Measurements from ENCODE around the gene SHISA4. TPM values are rescaled to one million over a fixed set of nuclear protein-coding genes. Genes with fewer than 3 reads are reported as not detected.

The SHISA4 gene
- total RNA-seq, 2 experiments from 2014 or later: 0.27 to 0.59 TPM

GRCh38 chr1:201918343-201918742, 29.6 kb downstream of the SHISA4 start:
- Mint-ChIP-seq H3K4me3 (no peak overlapping the region), H3K36me3 (no peaks in the 10 kb centered on the region), H3K9me3 (no peaks in the 10 kb centered on the region), H3K4me1 (ENCODE audit: low read depth) (peaks cover 2% of the 10 kb centered on the region), H3K27ac (no peak overlapping the region), H3K27me3 (peaks cover 14% of the 10 kb centered on the region)
- ChIA-PET POLR2A (interaction anchor here (0.7 kb wide), 1 partner anchor 34 kb away, joined by 4 read pairs; no protein-coding TSS in a partner anchor), CTCF (no interaction called here)
- no peak for DNase-seq
- intact Hi-C loops (cut with micrococcal nuclease): no loop called here

DNA sequence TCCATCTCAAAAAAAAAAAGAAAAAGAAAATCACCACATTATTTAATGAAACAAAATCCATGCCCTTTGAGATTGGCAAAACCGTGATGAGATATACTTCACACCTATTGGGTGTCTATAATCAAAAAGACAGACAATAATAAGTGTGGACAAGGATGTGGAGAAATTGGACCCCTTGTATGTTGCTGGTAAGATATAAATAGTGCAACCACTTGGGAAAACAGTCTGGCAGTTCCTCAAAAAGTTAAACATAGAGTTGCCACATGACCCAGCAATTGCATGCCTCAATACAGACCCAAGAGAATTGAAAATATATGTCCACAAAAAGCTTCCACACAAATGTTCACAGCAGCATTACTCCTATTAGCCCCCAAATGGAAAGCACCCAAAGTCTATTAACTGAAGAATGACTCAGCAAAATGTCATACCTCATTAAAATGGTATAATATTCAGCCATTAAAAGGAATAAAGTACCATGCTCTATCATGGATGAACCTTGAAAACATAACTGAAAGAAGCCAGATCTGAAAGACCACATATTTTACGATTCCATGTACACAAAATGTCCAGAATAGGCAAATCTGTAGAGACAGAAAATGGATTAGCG, 33.4 kb downstream of the SHISA4 start:
- peaks cover 1% of the 10 kb centered on the region for H3K27me3 Mint-ChIP-seq
- no peaks in the 10 kb centered on the region for H3K36me3 Mint-ChIP-seq
- ChIA-PET CTCF (interaction anchor here (1.6 kb wide), 1 partner anchor 26 kb away, joined by 3 read pairs; no protein-coding TSS in a partner anchor), POLR2A (no interaction called here)
- no peaks in the 10 kb centered on the region for H3K4me1 Mint-ChIP-seq (ENCODE audit: low read depth)
- DNase-seq: no peak
- H3K9me3 Mint-ChIP-seq: no peaks in the 10 kb centered on the region
- H3K4me3 Mint-ChIP-seq: no peak overlapping the region
- intact Hi-C loops (cut with micrococcal nuclease): no loop called here
- H3K27ac Mint-ChIP-seq: no peak overlapping the region

DNA sequence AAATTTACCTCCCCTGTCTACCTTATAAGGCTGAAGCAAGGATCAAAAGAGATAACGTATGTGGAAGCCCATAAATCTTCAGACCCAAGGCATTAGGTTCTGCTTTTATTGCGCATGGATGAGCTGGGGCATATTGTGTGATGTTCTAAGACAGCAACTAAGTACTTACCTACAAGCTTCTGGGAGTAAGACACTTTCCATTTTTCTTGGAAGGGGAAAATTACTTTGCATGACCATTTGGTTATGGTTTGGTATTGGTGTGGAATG, 36.5 kb downstream of the SHISA4 start:
- intact Hi-C loops (cut with micrococcal nuclease): no loop called here
- no peak overlapping the region for H3K4me3 Mint-ChIP-seq
- POLR2A ChIA-PET: no interaction called here
- no peaks in the 10 kb centered on the region for H3K9me3 Mint-ChIP-seq
- no peak overlapping the region for H3K27ac Mint-ChIP-seq
- CTCF ChIA-PET: interaction anchor here (0.6 kb wide), 1 partner anchor 87 kb away, joined by 5 read pairs; no protein-coding TSS in a partner anchor
- no peaks in the 10 kb centered on the region for H3K36me3 Mint-ChIP-seq
- H3K27me3 Mint-ChIP-seq: peaks cover 1% of the 10 kb centered on the region
- H3K4me1 Mint-ChIP-seq (ENCODE audit: low read depth): no peaks in the 10 kb centered on the region
- no peak for DNase-seq

GRCh38 chr1:201925981-201926645, 37.4 kb downstream of the SHISA4 start:
- intact Hi-C loops (cut with micrococcal nuclease): no loop called here
- Mint-ChIP-seq H3K27ac (no peak overlapping the region), H3K4me3 (no peak overlapping the region), H3K4me1 (ENCODE audit: low read depth) (no peaks in the 10 kb centered on the region), H3K36me3 (no peaks in the 10 kb centered on the region), H3K27me3 (peaks cover 1% of the 10 kb centered on the region), H3K9me3 (no peaks in the 10 kb centered on the region)
- no peak for DNase-seq
- POLR2A ChIA-PET: no interaction called here
- CTCF ChIA-PET: no interaction called here

- no peaks in the 10 kb centered on the region for H3K9me3 Mint-ChIP-seq
- no peaks in the 10 kb centered on the region for H3K36me3 Mint-ChIP-seq
- intact Hi-C loops (cut with micrococcal nuclease): no loop called here
- no peaks in the 10 kb centered on the region for H3K4me1 Mint-ChIP-seq (ENCODE audit: low read depth)
- H3K27me3 Mint-ChIP-seq: no peaks in the 10 kb centered on the region
- H3K4me3 Mint-ChIP-seq: no peak overlapping the region
- no peak for DNase-seq
- ChIA-PET CTCF (interaction anchor here (1.6 kb wide), 1 partner anchor 32 kb away, joined by 3 read pairs; no protein-coding TSS in a partner anchor), POLR2A (no interaction called here)
- no peak overlapping the region for H3K27ac Mint-ChIP-seq
Observed at GRCh38 chr1:201928266-201928665, 39.6 kb downstream of the SHISA4 start.

- ChIA-PET CTCF (no interaction called here), POLR2A (no interaction called here)
- no peaks in the 10 kb centered on the region for H3K4me1 Mint-ChIP-seq (ENCODE audit: low read depth)
- H3K4me3 Mint-ChIP-seq: no peak overlapping the region
- intact Hi-C loops (cut with micrococcal nuclease): no loop called here
- no peak overlapping the region for H3K27ac Mint-ChIP-seq
- H3K36me3 Mint-ChIP-seq: no peaks in the 10 kb centered on the region
- peaks cover 1% of the 10 kb centered on the region for H3K27me3 Mint-ChIP-seq
- no peak for DNase-seq
- no peaks in the 10 kb centered on the region for H3K9me3 Mint-ChIP-seq
Observed at GRCh38 chr1:201930137-201930536, 41.4 kb downstream of the SHISA4 start.

GRCh38 chr1:201930803-201931202, 42.1 kb downstream of the SHISA4 start:
- CTCF ChIA-PET: no interaction called here
- H3K4me3 Mint-ChIP-seq: no peak overlapping the region
- no peak for DNase-seq
- H3K4me1 Mint-ChIP-seq (ENCODE audit: low read depth): no peaks in the 10 kb centered on the region
- no peaks in the 10 kb centered on the region for H3K36me3 Mint-ChIP-seq
- intact Hi-C loops (cut with micrococcal nuclease): no loop called here
- no peaks in the 10 kb centered on the region for H3K9me3 Mint-ChIP-seq
- peaks cover 1% of the 10 kb centered on the region for H3K27me3 Mint-ChIP-seq
- POLR2A ChIA-PET: interaction anchor here (0.6 kb wide), 1 partner anchor 184 kb away, joined by 3 read pairs; no protein-coding TSS in a partner anchor
- H3K27ac Mint-ChIP-seq: no peak overlapping the region

- no peak overlapping the region for H3K27ac Mint-ChIP-seq
- no peaks in the 10 kb centered on the region for H3K36me3 Mint-ChIP-seq
- ChIA-PET CTCF (no interaction called here), POLR2A (no interaction called here)
- no peak for DNase-seq
- intact Hi-C loops (cut with micrococcal nuclease): no loop called here
- peaks cover 1% of the 10 kb centered on the region for H3K27me3 Mint-ChIP-seq
- H3K4me3 Mint-ChIP-seq: no peak overlapping the region
- no peaks in the 10 kb centered on the region for H3K4me1 Mint-ChIP-seq (ENCODE audit: low read depth)
- H3K9me3 Mint-ChIP-seq: no peaks in the 10 kb centered on the region
Observed at GRCh38 chr1:201933840-201934430, 45.2 kb downstream of the SHISA4 start.

DNA sequence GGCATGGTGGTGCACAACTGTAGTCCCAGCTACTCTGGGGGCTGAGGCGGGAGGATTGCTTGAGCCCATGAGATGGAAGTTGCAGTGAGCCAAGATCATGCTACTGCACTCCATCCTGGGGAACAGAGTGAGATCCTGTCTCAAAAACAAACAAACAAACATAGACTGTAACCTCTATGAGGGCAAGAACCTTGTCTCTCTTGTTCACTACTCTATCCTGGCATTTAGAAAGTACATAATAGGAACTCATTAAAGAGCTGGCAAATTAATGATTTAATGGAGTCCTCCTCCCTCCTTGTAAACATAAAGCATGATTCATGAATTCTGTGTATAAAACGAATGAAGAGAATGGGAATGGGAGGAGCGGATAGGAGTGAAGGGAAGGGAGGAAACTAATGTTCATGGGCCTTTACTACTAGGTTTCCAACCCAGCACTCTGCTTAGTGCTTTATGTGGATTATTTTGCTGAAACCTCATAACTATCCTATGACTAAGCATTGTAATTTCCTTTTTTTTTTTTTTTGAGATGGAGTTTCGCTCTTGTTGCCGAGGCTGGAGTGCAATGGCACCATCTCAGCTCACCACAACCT, 49.0 kb downstream of the SHISA4 start:
- Mint-ChIP-seq H3K4me1 (ENCODE audit: low read depth) (no peaks in the 10 kb centered on the region), H3K27me3 (peaks cover 1% of the 10 kb centered on the region), H3K27ac (no peak overlapping the region), H3K9me3 (no peaks in the 10 kb centered on the region), H3K4me3 (no peak overlapping the region), H3K36me3 (no peaks in the 10 kb centered on the region)
- intact Hi-C loops (cut with micrococcal nuclease): no loop called here
- POLR2A ChIA-PET: no interaction called here
- CTCF ChIA-PET: interaction anchor here (0.9 kb wide), 1 partner anchor 61 kb away, joined by 3 read pairs; no protein-coding TSS in a partner anchor
- no peak for DNase-seq

- Mint-ChIP-seq H3K4me3 (no peak overlapping the region), H3K36me3 (no peaks in the 10 kb centered on the region), H3K27ac (no peak overlapping the region), H3K4me1 (ENCODE audit: low read depth) (no peaks in the 10 kb centered on the region), H3K27me3 (peaks cover 2% of the 10 kb centered on the region), H3K9me3 (no peaks in the 10 kb centered on the region)
- POLR2A ChIA-PET: no interaction called here
- intact Hi-C loops (cut with micrococcal nuclease): no loop called here
- no peak for DNase-seq
- CTCF ChIA-PET: interaction anchor here (0.9 kb wide), 1 partner anchor 61 kb away, joined by 3 read pairs; no protein-coding TSS in a partner anchor
Observed at GRCh38 chr1:201938440-201939035, 49.8 kb downstream of the SHISA4 start.

GRCh38 chr1:201939148-201939547, 50.5 kb downstream of the SHISA4 start:
- H3K36me3 Mint-ChIP-seq: no peaks in the 10 kb centered on the region
- H3K4me3 Mint-ChIP-seq: no peak overlapping the region
- no peaks in the 10 kb centered on the region for H3K9me3 Mint-ChIP-seq
- DNase-seq: no peak
- H3K4me1 Mint-ChIP-seq (ENCODE audit: low read depth): no peaks in the 10 kb centered on the region
- H3K27me3 Mint-ChIP-seq: peaks cover 8% of the 10 kb centered on the region
- ChIA-PET CTCF (no interaction called here), POLR2A (no interaction called here)
- intact Hi-C loops (cut with micrococcal nuclease): no loop called here
- H3K27ac Mint-ChIP-seq: no peak overlapping the region

DNA sequence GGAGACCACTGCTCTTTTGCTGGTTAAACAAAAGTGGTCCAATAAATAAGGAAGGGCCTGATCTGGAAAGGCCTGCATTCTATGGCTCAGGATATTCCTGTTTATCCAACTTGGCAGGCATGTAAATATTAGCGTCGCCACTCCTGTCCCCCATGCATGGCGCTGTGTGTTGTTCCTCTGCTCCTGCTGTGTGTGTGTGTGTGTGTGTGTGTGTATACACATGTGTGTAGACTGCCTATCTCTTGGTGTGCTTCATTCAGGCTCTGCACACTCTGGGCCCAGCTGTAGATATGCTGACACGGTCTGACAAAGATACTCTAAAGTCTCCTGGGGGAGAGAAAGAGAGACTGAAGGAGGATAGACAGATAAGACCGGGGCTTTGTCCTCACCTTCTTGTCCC, 50.9 kb downstream of the SHISA4 start:
- no peak for DNase-seq
- Mint-ChIP-seq H3K4me1 (ENCODE audit: low read depth) (no peaks in the 10 kb centered on the region), H3K27ac (no peak overlapping the region), H3K27me3 (peaks cover 8% of the 10 kb centered on the region), H3K9me3 (no peaks in the 10 kb centered on the region), H3K4me3 (no peak overlapping the region), H3K36me3 (no peaks in the 10 kb centered on the region)
- CTCF ChIA-PET: no interaction called here
- POLR2A ChIA-PET: no interaction called here
- intact Hi-C loops (cut with micrococcal nuclease): no loop called here
